ENCODE data around the gene CCT7. TPM values are rescaled to one million over a fixed set of nuclear protein-coding genes. Genes with fewer than 3 reads are reported as not detected.

The CCT7 gene
- total RNA-seq, 3 donors from 2014 or later (not counting 1 experiment from before 2014, with no cell fraction given): 82.3 to 114 (median 112) TPM

- no peaks in the 10 kb centered on the region for H3K4me1 ChIP-seq (ENCODE audit: control insufficient read depth, insufficient read depth, low read length)
- no peak overlapping the region for H3K4me3 Mint-ChIP-seq
- peaks cover 0 to 15% of the 10 kb centered on the region in 2 donors for H3K4me1 Mint-ChIP-seq
- no peaks in the 10 kb centered on the region for H3K9me3 ChIP-seq (ENCODE audit: control insufficient read depth, insufficient read depth, low read length)
- intact Hi-C loops (cut with micrococcal nuclease): no loop called here
- H3K36me3 Mint-ChIP-seq: peaks cover 28% of the 10 kb centered on the region
- H3K27ac ChIP-seq (ENCODE audit: low read length): no peak overlapping the region
- ATAC-seq (no peak), DNase-seq (no peak)
- H3K4me3 ChIP-seq (ENCODE audit: low read length): no peak overlapping the region
- no peaks in the 10 kb centered on the region for H3K27me3 ChIP-seq (ENCODE audit: control insufficient read depth, insufficient read depth, low read length)
- no peaks in the 10 kb centered on the region for H3K9me3 Mint-ChIP-seq
- H3K27me3 Mint-ChIP-seq (ENCODE audit: low read depth in 2 of 2): no peaks in the 10 kb centered on the region
- WGBS (ENCODE audit: insufficient coverage): 95% methylated on average over 17 of the region's 17 CpGs
- peaks cover 78% of the 10 kb centered on the region for H3K36me3 ChIP-seq (ENCODE audit: control insufficient read depth, insufficient read depth, low read length)
- no peak overlapping the region for H3K27ac Mint-ChIP-seq
- TF ChIP-seq CTCF (IDR thresholded peaks at IDR 0.05): no peak
Observed at GRCh38 chr2:73250872-73251846, 17.1 kb downstream of the CCT7 start.

- no peak for TF ChIP-seq CTCF (IDR thresholded peaks at IDR 0.05)
- Mint-ChIP-seq H3K9me3 (no peaks in the 10 kb centered on the region), H3K4me3 (no peak overlapping the region), H3K36me3 (peaks cover 18% of the 10 kb centered on the region), H3K27me3 (ENCODE audit: low read depth in 2 of 2) (no peaks in the 10 kb centered on the region), H3K27ac (no peak overlapping the region), H3K4me1 (peaks cover 0 to 13% of the 10 kb centered on the region in 2 donors)
- Histone ChIP-seq H3K4me1 (ENCODE audit: control insufficient read depth, insufficient read depth, low read length) (no peaks in the 10 kb centered on the region), H3K4me3 (ENCODE audit: low read length) (no peak overlapping the region), H3K27me3 (ENCODE audit: control insufficient read depth, insufficient read depth, low read length) (no peaks in the 10 kb centered on the region), H3K36me3 (ENCODE audit: control insufficient read depth, insufficient read depth, low read length) (peaks cover 66% of the 10 kb centered on the region), H3K9me3 (ENCODE audit: control insufficient read depth, insufficient read depth, low read length) (no peaks in the 10 kb centered on the region), H3K27ac (ENCODE audit: low read length) (no peak overlapping the region)
- DNase-seq (no peak), ATAC-seq (no peak)
- WGBS (ENCODE audit: insufficient coverage): 90% methylated on average over 16 of the region's 17 CpGs
- intact Hi-C loops (cut with micrococcal nuclease): no loop called here
Observed at GRCh38 chr2:73252238-73253027, 18.3 kb downstream of the CCT7 start.

GRCh38 chr2:73253400-73253799, 19.3 kb downstream of the CCT7 start:
- Mint-ChIP-seq H3K36me3 (peaks cover 18% of the 10 kb centered on the region), H3K4me3 (no peak overlapping the region), H3K4me1 (peaks cover 0 to 13% of the 10 kb centered on the region in 2 donors), H3K27ac (no peak overlapping the region), H3K9me3 (no peaks in the 10 kb centered on the region), H3K27me3 (ENCODE audit: low read depth in 2 of 2) (no peaks in the 10 kb centered on the region)
- no peaks in the 10 kb centered on the region for H3K9me3 ChIP-seq (ENCODE audit: control insufficient read depth, insufficient read depth, low read length)
- no peak for TF ChIP-seq CTCF (IDR thresholded peaks at IDR 0.05)
- 65% methylated on average over 2 of the region's 2 CpGs for WGBS (ENCODE audit: insufficient coverage)
- no peak overlapping the region for H3K4me3 ChIP-seq (ENCODE audit: low read length)
- H3K27ac ChIP-seq (ENCODE audit: low read length): no peak overlapping the region
- ATAC-seq (no peak), DNase-seq (no peak)
- intact Hi-C loops (cut with micrococcal nuclease): no loop called here
- H3K27me3 ChIP-seq (ENCODE audit: control insufficient read depth, insufficient read depth, low read length): no peaks in the 10 kb centered on the region
- H3K36me3 ChIP-seq (ENCODE audit: control insufficient read depth, insufficient read depth, low read length): peaks cover 58% of the 10 kb centered on the region
- no peaks in the 10 kb centered on the region for H3K4me1 ChIP-seq (ENCODE audit: control insufficient read depth, insufficient read depth, low read length)

Data from natural killer cell (primary cell).